AG04450 (cell line): Measurements from ENCODE around the gene TNKS1BP1. TPM values are rescaled to one million over a fixed set of nuclear protein-coding genes. Genes with fewer than 3 reads are reported as not detected.

ENCODE experiments used
- CTCF ChIA-PET: fragments of 300-600, 350-600 bp; formaldehyde crosslinking; extraction: SDS; loops from one replicate; lab custom pipeline; 2022; ENCODE audit warnings: antibody characterized with exemption, inconsistent platforms; lab: Charles Lee
- POLR2A ChIA-PET: fragments of 350-600 bp; formaldehyde crosslinking; extraction: SDS; loops from one replicate; lab custom pipeline; 2021; ENCODE audit warnings: antibody characterized with exemption, inconsistent platforms; lab: Yijun Ruan, JAX
- DNase-seq: peaks from one replicate; pipeline ENCODE4 v3.0.0-alpha.2; 2011; ENCODE audit warnings: low read depth, low spot score
- H3K27ac ChIP-seq: one replicate; pipeline ENCODE4 v1.5.1; 2012; ENCODE audit warnings: low read depth, low read length, control low read depth
- H3K27me3 ChIP-seq: one replicate; pipeline ENCODE4 v1.6.0; 2012; ENCODE audit warnings: low read length; ENCODE audit not compliant: control insufficient read depth, insufficient read depth
- H3K4me3 ChIP-seq: 2 replicates; pipeline ENCODE4 v1.5.1; 2011; ENCODE audit warnings: mild to moderate bottlenecking, low read depth, low read length, control low read depth
- H3K9me3 ChIP-seq: 2 replicates; pipeline ENCODE4 v1.5.1; 2012; ENCODE audit warnings: low read length; ENCODE audit not compliant: control insufficient read depth, insufficient read depth
- polyA plus RNA-seq: library from polyadenylated mRNA; depleted of rRNA; stranded (reverse); fragments of >200 nt; gene quantifications from 2 replicates; pipeline ENCODE4 v1.2.3, GENCODE V29; 2011
- TF ChIP-seq, protein P1 (sequence below): IDR thresholded peaks from 2 replicates; pipeline ENCODE4 v1.5.1; 2011; ENCODE audit warnings: low read depth, low read length, control low read depth, inconsistent platforms

Gene TNKS1BP1
- polyA plus RNA-seq, 1 experiment: 59.4 TPM

DNA sequence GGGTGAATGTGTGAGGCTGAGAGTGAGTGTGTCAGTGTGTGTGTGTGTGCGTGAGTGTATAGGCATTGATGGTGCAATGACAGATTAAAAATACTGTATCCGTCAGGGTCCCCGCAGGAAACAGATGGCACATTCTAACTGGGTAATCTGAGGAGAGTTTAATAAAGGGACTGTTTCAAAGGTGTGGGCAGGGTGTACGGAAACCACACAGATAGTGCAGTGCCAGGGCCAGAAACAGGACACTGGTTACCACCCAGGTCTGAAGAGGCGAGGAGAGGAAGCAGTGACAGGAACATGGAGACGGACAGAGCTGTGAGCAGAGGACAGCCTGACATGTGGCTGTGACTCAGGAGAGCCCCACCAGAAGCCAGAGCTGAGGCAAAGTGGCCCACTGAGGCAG, 29.9 kb upstream of the TNKS1BP1 start:
- POLR2A ChIA-PET: no interaction called here
- Histone ChIP-seq H3K4me3 (no peak overlapping the region), H3K27ac (no peak overlapping the region), H3K27me3 (peaks cover 24% of the 10 kb centered on the region), H3K9me3 (peaks cover 7% of the 10 kb centered on the region)
- TF ChIP-seq, protein P1, sequence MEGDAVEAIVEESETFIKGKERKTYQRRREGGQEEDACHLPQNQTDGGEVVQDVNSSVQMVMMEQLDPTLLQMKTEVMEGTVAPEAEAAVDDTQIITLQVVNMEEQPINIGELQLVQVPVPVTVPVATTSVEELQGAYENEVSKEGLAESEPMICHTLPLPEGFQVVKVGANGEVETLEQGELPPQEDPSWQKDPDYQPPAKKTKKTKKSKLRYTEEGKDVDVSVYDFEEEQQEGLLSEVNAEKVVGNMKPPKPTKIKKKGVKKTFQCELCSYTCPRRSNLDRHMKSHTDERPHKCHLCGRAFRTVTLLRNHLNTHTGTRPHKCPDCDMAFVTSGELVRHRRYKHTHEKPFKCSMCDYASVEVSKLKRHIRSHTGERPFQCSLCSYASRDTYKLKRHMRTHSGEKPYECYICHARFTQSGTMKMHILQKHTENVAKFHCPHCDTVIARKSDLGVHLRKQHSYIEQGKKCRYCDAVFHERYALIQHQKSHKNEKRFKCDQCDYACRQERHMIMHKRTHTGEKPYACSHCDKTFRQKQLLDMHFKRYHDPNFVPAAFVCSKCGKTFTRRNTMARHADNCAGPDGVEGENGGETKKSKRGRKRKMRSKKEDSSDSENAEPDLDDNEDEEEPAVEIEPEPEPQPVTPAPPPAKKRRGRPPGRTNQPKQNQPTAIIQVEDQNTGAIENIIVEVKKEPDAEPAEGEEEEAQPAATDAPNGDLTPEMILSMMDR: no peak
- no peak for DNase-seq
- CTCF ChIA-PET: no interaction called here

DNA sequence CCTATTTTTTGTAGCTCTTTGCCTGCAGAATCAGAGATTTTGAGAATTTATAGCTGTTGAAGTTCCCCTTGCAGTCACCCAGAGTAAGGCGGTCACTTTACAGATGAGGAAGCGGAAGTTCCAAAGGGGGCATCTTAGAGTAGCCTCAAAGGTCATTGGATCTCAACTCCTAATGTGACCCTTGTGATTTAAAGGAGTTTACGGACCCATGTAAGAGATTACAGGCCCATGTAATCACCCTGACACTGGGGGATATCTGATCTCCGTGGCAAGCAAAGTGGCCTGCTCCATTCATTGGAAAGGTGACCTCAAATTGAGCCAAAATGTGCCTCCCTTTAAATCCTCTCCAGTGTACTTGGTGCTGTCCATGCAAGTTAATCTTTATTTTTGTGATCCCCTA, 29.1 kb upstream of the TNKS1BP1 start:
- DNase-seq: no peak
- Histone ChIP-seq H3K9me3 (peaks cover 7% of the 10 kb centered on the region), H3K27me3 (peaks cover 21% of the 10 kb centered on the region), H3K27ac (no peak overlapping the region), H3K4me3 (no peak overlapping the region)
- TF ChIP-seq, protein P1: no peak
- ChIA-PET POLR2A (no interaction called here), CTCF (interaction anchor here (0.6 kb wide), 2 partner anchors 39 to 74 kb away, joined by 4 to 5 read pairs; no protein-coding TSS in a partner anchor)

DNA sequence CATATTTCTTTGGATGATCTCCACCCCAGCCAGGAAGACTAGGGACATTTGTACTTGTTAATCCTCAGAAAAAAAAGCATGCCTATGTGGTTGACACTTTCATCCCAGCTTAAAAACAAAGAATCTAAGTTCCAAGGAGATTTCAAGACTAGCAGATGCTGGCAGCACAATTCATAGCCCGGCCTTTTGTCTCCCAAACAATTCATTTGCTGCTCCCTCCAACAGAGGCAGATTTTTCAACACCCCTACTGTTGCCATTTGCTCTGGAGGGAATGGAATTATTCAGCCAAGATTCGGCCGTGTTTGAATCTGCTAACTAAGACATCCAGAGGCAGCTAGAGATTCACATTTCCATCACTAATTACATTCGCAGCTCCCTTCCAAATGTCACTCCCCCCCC, 28.7 kb upstream of the TNKS1BP1 start:
- no peak for DNase-seq
- peaks cover 7% of the 10 kb centered on the region for H3K9me3 ChIP-seq
- POLR2A ChIA-PET: no interaction called here
- TF ChIP-seq, protein P1: no peak
- no peak overlapping the region for H3K27ac ChIP-seq
- no peak overlapping the region for H3K4me3 ChIP-seq
- CTCF ChIA-PET: interaction anchor here (0.6 to 0.8 kb wide), 4 partner anchors 15 to 97 kb away, joined by 3 to 5 read pairs (median 4); partner anchors contain the start of gene P2RX3
- peaks cover 19% of the 10 kb centered on the region for H3K27me3 ChIP-seq

- H3K9me3 ChIP-seq: peaks cover 7% of the 10 kb centered on the region
- TF ChIP-seq, protein P1: no peak
- POLR2A ChIA-PET: interaction anchor here (0.7 kb wide), 1 partner anchor 1202 kb away, joined by 3 read pairs; no protein-coding TSS in a partner anchor
Observed at GRCh38 chr11:57353036-57353435, 28.3 kb upstream of the TNKS1BP1 start.

GRCh38 chr11:57349491-57350274, 24.9 kb upstream of the TNKS1BP1 start:
- TF ChIP-seq, protein P1: peak; percentile 89
- POLR2A ChIA-PET: interaction anchor here (0.7 kb wide), 1 partner anchor 73 kb away, joined by 5 read pairs; no protein-coding TSS in a partner anchor
- H3K9me3 ChIP-seq: peaks cover 7% of the 10 kb centered on the region

More at GRCh38 chr11:57353036-57353435, 28.3 kb upstream of the TNKS1BP1 start:
- no peak for DNase-seq
- peaks cover 17% of the 10 kb centered on the region for H3K27me3 ChIP-seq
- no peak overlapping the region for H3K27ac ChIP-seq
- CTCF ChIA-PET: interaction anchor here (0.6 to 2.4 kb wide), 4 partner anchors 15 to 174 kb away, joined by 3 to 16 read pairs (median 4); partner anchors contain the start of gene P2RX3
- no peak overlapping the region for H3K4me3 ChIP-seq

More at GRCh38 chr11:57349491-57350274, 24.9 kb upstream of the TNKS1BP1 start:
- Histone ChIP-seq H3K27me3 (peaks cover 9% of the 10 kb centered on the region), H3K27ac (no peak overlapping the region), H3K4me3 (no peak overlapping the region)
- no peak for DNase-seq
- CTCF ChIA-PET: interaction anchor here (0.5 to 2.8 kb wide), 21 partner anchors 15 to 1205 kb away, joined by 3 to 23 read pairs (median 4); no protein-coding TSS in a partner anchor
